ENCODE results near the gene HEPACAM2. TPM values are rescaled to one million over a fixed set of nuclear protein-coding genes. Genes with fewer than 3 reads are reported as not detected.

Gene HEPACAM2
- total and polyA plus RNA-seq, 2 donors (not counting 3 experiments of a cell fraction or from before 2014, with no cell fraction given), result not detected

- CTCF ChIA-PET, result interaction anchor here (1.8 kb wide), 1 partner anchor 12 kb away, joined by 4 read pairs; no protein-coding TSS in a partner anchor
- TF ChIP-seq POLR2A (IDR thresholded peaks at IDR 0.05; ENCODE audit: low read depth, low read length) (no peak), JUN (IDR thresholded peaks at IDR 0.05; ENCODE audit: borderline replicate concordance, insufficient read depth, insufficient read length, low read depth) (no peak), GATA2 (IDR thresholded peaks at IDR 0.05; ENCODE audit: insufficient read depth, insufficient read length, low read depth, low read length) (no peak), FOS (IDR thresholded peaks at IDR 0.05; ENCODE audit: borderline replicate concordance, insufficient read depth, low read length) (no peak), MAX (IDR thresholded peaks at IDR 0.05; ENCODE audit: insufficient read depth, insufficient read length) (no peak), POLR2AphosphoS5 (IDR thresholded peaks at IDR 0.05; ENCODE audit: insufficient read depth, low read depth, low read length) (no peak), EZH2 (IDR thresholded peaks at IDR 0.05; ENCODE audit: borderline replicate concordance, low read depth, low read length, severe bottlenecking) (no peak), MYC (IDR thresholded peaks at IDR 0.05; ENCODE audit: low read depth, low read length) (no peak)
- TF ChIP-seq, protein P1, sequence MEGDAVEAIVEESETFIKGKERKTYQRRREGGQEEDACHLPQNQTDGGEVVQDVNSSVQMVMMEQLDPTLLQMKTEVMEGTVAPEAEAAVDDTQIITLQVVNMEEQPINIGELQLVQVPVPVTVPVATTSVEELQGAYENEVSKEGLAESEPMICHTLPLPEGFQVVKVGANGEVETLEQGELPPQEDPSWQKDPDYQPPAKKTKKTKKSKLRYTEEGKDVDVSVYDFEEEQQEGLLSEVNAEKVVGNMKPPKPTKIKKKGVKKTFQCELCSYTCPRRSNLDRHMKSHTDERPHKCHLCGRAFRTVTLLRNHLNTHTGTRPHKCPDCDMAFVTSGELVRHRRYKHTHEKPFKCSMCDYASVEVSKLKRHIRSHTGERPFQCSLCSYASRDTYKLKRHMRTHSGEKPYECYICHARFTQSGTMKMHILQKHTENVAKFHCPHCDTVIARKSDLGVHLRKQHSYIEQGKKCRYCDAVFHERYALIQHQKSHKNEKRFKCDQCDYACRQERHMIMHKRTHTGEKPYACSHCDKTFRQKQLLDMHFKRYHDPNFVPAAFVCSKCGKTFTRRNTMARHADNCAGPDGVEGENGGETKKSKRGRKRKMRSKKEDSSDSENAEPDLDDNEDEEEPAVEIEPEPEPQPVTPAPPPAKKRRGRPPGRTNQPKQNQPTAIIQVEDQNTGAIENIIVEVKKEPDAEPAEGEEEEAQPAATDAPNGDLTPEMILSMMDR (IDR thresholded peaks at IDR 0.05; ENCODE audit: extremely low read depth in 1 of 2, insufficient read depth in 1 of 2, low read depth in 1 of 2, low read length in 2 of 2), result no peak
- Histone ChIP-seq H3K4me2 (ENCODE audit: insufficient read depth, low read length) (no peak overlapping the region), H3K27ac (ENCODE audit: insufficient read depth, low read depth, low read length) (no peak overlapping the region), H3K27me3 (ENCODE audit: control insufficient read depth in 2 of 2, insufficient read depth in 2 of 2, low read length in 2 of 2) (no peaks in the 10 kb centered on the region), H3K9me1 (replicated peaks; ENCODE audit: control insufficient read depth, extremely low read depth, insufficient read depth, low read length) (no peaks in the 10 kb centered on the region), H2AFZ (ENCODE audit: low read depth, low read length) (no peak overlapping the region), H3K4me3 (replicated peaks in 1 of 3; ENCODE audit: insufficient read depth in 1 of 3, low read depth in 1 of 3, low read length in 3 of 3) (no peak overlapping the region), H3K9me3 (replicated peaks; ENCODE audit: control insufficient read depth, insufficient read depth, low read length) (no peaks in the 10 kb centered on the region), H3K9ac (replicated peaks; ENCODE audit: extremely low read depth, insufficient read depth, low read length) (no peak overlapping the region), H4K20me1 (replicated peaks; ENCODE audit: control insufficient read depth, extremely low read depth, insufficient read depth, low read length) (no peaks in the 10 kb centered on the region), H3K79me2 (ENCODE audit: control insufficient read depth, insufficient read depth, low read length) (no peaks in the 10 kb centered on the region), H3K4me1 (ENCODE audit: control insufficient read depth, extremely low read depth, insufficient read depth, low read length) (no peaks in the 10 kb centered on the region), H3K36me3 (ENCODE audit: control insufficient read depth in 2 of 2, extremely low read depth in 1 of 2, insufficient read depth in 2 of 2, low read length in 2 of 2) (no peaks in the 10 kb centered on the region)
- no peak for FAIRE-seq
- dilution Hi-C loops (cut with MboI; ENCODE audit: extremely low pct_ligation_motif_present, low sequenced_read_pairs) (no loop called here), intact Hi-C loops (cut with micrococcal nuclease) (no loop called here)
- no TSS peak for BruUV-seq (replicated peaks)
- POLR2A ChIA-PET, result no interaction called here
- no peak for DNase-seq (ENCODE audit: low read depth, low spot score)
Measured at GRCh38 chr7:93258661-93259060, 32.4 kb upstream of the HEPACAM2 start.

Data from endothelial cell of umbilical vein (primary cell).